ENCODE data around the gene ALKBH4. TPM values are rescaled to one million over a fixed set of nuclear protein-coding genes. Genes with fewer than 3 reads are reported as not detected.
"Not testable (repeated sequence)": the region's sequence is repeated elsewhere in the genome, so short reads cannot be mapped to it uniquely, and the experiment has no call there.

The ALKBH4 gene
- total RNA-seq (10 to 100 TPM; 11.3 to 13.2 TPM), polyA plus RNA-seq (20.1 TPM)

GRCh38 chr7:102464577-102465280 lies at the start of gene ALKBH4, which contains the start of gene LRWD1:
Gene ALKBH4 (minus strand): TSS chr7:102464863. CDS start chr7:102464836, 27 bp downstream.
Gene LRWD1 (plus strand): TSS chr7:102464984. CDS start chr7:102465081, 97 bp downstream.
- Mint-ChIP-seq H3K9me3 (no peaks in the 10 kb centered on the region), H3K27me3 (no peaks in the 10 kb centered on the region), H3K4me3 (peak within 1 kb of the TSS; percentile 88 to 96 (median 93)), H3K4me1 (peaks cover 29 to 45% (median 41%) of the 10 kb centered on the region in 3 donors), H3K27ac (peak within 1 kb of the TSS; percentile 79 to 95 (median 88)), H3K36me3 (peaks cover 0 to 14% (median 4%) of the 10 kb centered on the region in 3 donors)
- Histone ChIP-seq H3K9me3 (ENCODE audit: low read length) (no peaks in the 10 kb centered on the region), H3K27me3 (ENCODE audit: insufficient read depth, low read length, poor library complexity, severe bottlenecking) (no peaks in the 10 kb centered on the region), H3K27ac (ENCODE audit: low read depth, low read length) (peak within 1 kb of the TSS; percentile 77), H3K4me1 (ENCODE audit: insufficient read depth, low read length) (peaks cover 21% of the 10 kb centered on the region), H3K36me3 (ENCODE audit: insufficient read depth, low read length) (no peaks in the 10 kb centered on the region), H3K4me3 (ENCODE audit: low read length) (peak within 1 kb of the TSS; percentile 94)
- peak; percentile 90 to 95 (median 93) for DNase-seq
- ChIA-PET POLR2A (interaction anchor here (0.6 to 1.0 kb wide), 4 partner anchors 30 to 1143 kb away, joined by 3 read pairs; no protein-coding TSS in a partner anchor), CTCF (interaction anchor here (0.6 to 1.3 kb wide), 5 partner anchors 9 to 54 kb away, joined by 3 to 4 read pairs (median 3); no protein-coding TSS in a partner anchor)

- H3K9me3 ChIP-seq (ENCODE audit: low read length); H3K36me3 Mint-ChIP-seq; CTCF ChIA-PET; H3K4me1 ChIP-seq (ENCODE audit: insufficient read depth, low read length); H3K4me3 ChIP-seq (ENCODE audit: low read length); H3K36me3 ChIP-seq (ENCODE audit: insufficient read depth, low read length); H3K27me3 Mint-ChIP-seq; POLR2A ChIA-PET; H3K9me3 Mint-ChIP-seq; DNase-seq; H3K27ac Mint-ChIP-seq; H3K4me1 Mint-ChIP-seq; H3K27me3 ChIP-seq (ENCODE audit: insufficient read depth, low read length, poor library complexity, severe bottlenecking): not testable (repeated sequence)
- peak overlapping the region; percentile 31 for H3K27ac ChIP-seq (ENCODE audit: low read depth, low read length)
- H3K4me3 Mint-ChIP-seq, result peak overlapping the region in 2 of 7 donors; percentile 8 to 19
Measured at GRCh38 chr7:102512642-102513221, 48.1 kb upstream of the ALKBH4 start.

GRCh38 chr7:102511860-102512522 lies 47.3 kb upstream of the ALKBH4 start:
- POLR2A ChIA-PET; H3K9me3 ChIP-seq (ENCODE audit: low read length); H3K36me3 Mint-ChIP-seq; H3K4me3 ChIP-seq (ENCODE audit: low read length); H3K4me1 ChIP-seq (ENCODE audit: insufficient read depth, low read length); H3K27ac Mint-ChIP-seq; H3K36me3 ChIP-seq (ENCODE audit: insufficient read depth, low read length); H3K9me3 Mint-ChIP-seq; H3K27ac ChIP-seq (ENCODE audit: low read depth, low read length); H3K27me3 ChIP-seq (ENCODE audit: insufficient read depth, low read length, poor library complexity, severe bottlenecking); H3K4me3 Mint-ChIP-seq; H3K27me3 Mint-ChIP-seq; DNase-seq; CTCF ChIA-PET; H3K4me1 Mint-ChIP-seq: not testable (repeated sequence)

GRCh38 chr7:102510575-102510974 lies 45.9 kb upstream of the ALKBH4 start:
- H3K4me1 ChIP-seq (ENCODE audit: insufficient read depth, low read length); H3K27me3 Mint-ChIP-seq; H3K27ac ChIP-seq (ENCODE audit: low read depth, low read length); POLR2A ChIA-PET; H3K9me3 ChIP-seq (ENCODE audit: low read length); H3K36me3 ChIP-seq (ENCODE audit: insufficient read depth, low read length); CTCF ChIA-PET; H3K4me1 Mint-ChIP-seq; H3K4me3 Mint-ChIP-seq; H3K4me3 ChIP-seq (ENCODE audit: low read length); DNase-seq; H3K9me3 Mint-ChIP-seq; H3K27me3 ChIP-seq (ENCODE audit: insufficient read depth, low read length, poor library complexity, severe bottlenecking); H3K27ac Mint-ChIP-seq; H3K36me3 Mint-ChIP-seq: not testable (repeated sequence)

GRCh38 chr7:102507410-102508088 lies 42.9 kb upstream of the ALKBH4 start:
- H3K27ac Mint-ChIP-seq; H3K27ac ChIP-seq (ENCODE audit: low read depth, low read length); POLR2A ChIA-PET; DNase-seq; H3K36me3 ChIP-seq (ENCODE audit: insufficient read depth, low read length); H3K4me3 Mint-ChIP-seq; H3K9me3 Mint-ChIP-seq; H3K9me3 ChIP-seq (ENCODE audit: low read length); H3K27me3 ChIP-seq (ENCODE audit: insufficient read depth, low read length, poor library complexity, severe bottlenecking); H3K27me3 Mint-ChIP-seq; H3K4me1 Mint-ChIP-seq; H3K4me3 ChIP-seq (ENCODE audit: low read length); H3K36me3 Mint-ChIP-seq; CTCF ChIA-PET; H3K4me1 ChIP-seq (ENCODE audit: insufficient read depth, low read length): not testable (repeated sequence)

- H3K27me3 ChIP-seq (ENCODE audit: insufficient read depth, low read length, poor library complexity, severe bottlenecking); H3K36me3 ChIP-seq (ENCODE audit: insufficient read depth, low read length); H3K4me3 Mint-ChIP-seq; H3K36me3 Mint-ChIP-seq; POLR2A ChIA-PET; H3K4me3 ChIP-seq (ENCODE audit: low read length); H3K4me1 ChIP-seq (ENCODE audit: insufficient read depth, low read length); H3K27me3 Mint-ChIP-seq; H3K27ac Mint-ChIP-seq; H3K9me3 Mint-ChIP-seq; H3K27ac ChIP-seq (ENCODE audit: low read depth, low read length); H3K4me1 Mint-ChIP-seq; H3K9me3 ChIP-seq (ENCODE audit: low read length); CTCF ChIA-PET: not testable (repeated sequence)
- DNase-seq, result peak in 1 of 5 donors; percentile 21
Measured at GRCh38 chr7:102505298-102506185, 40.9 kb upstream of the ALKBH4 start.

- H3K27ac Mint-ChIP-seq; H3K27me3 Mint-ChIP-seq; H3K36me3 Mint-ChIP-seq; H3K4me3 Mint-ChIP-seq; H3K4me3 ChIP-seq (ENCODE audit: low read length); H3K9me3 Mint-ChIP-seq; DNase-seq; H3K4me1 ChIP-seq (ENCODE audit: insufficient read depth, low read length); H3K4me1 Mint-ChIP-seq; H3K9me3 ChIP-seq (ENCODE audit: low read length); H3K27ac ChIP-seq (ENCODE audit: low read depth, low read length); H3K27me3 ChIP-seq (ENCODE audit: insufficient read depth, low read length, poor library complexity, severe bottlenecking); POLR2A ChIA-PET; CTCF ChIA-PET; H3K36me3 ChIP-seq (ENCODE audit: insufficient read depth, low read length): not testable (repeated sequence)
Measured at GRCh38 chr7:102503141-102503540, 38.5 kb upstream of the ALKBH4 start.
